CD4-positive, alpha-beta T cell treated with Interleukin-17A for 4 hours (primary cell): ENCODE results near the gene RRAD.

Experiments used
- DNase-seq: peaks from one replicate; pipeline ENCODE4 v3.0.0-alpha.2; 2020; ENCODE audit warnings: mixed read lengths

RRAD gene

GRCh38 chr16:66874079-66874775, 51.1 kb downstream of the RRAD start:
- DNase-seq, result no peak

DNA sequence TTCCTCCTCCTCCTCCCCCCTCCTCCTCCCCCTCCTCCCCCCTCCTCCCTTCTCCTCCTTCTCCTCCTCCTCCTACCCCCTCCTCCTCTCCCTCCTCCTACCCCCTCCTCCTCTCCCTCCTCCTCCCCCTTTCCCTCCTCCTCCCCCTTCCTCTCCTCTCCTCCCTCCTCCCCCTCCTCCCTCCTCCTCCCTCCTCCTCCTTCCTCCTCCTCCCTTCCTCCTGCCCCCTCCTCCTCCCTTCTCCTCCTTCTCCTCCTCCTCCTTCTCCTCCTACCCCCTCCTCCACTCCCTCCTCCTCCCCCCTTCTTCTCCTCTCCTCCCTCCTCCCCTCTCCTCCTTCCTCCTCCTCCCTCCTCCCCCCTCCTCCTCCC, 51.7 kb downstream of the RRAD start:
- no peak for DNase-seq

DNA sequence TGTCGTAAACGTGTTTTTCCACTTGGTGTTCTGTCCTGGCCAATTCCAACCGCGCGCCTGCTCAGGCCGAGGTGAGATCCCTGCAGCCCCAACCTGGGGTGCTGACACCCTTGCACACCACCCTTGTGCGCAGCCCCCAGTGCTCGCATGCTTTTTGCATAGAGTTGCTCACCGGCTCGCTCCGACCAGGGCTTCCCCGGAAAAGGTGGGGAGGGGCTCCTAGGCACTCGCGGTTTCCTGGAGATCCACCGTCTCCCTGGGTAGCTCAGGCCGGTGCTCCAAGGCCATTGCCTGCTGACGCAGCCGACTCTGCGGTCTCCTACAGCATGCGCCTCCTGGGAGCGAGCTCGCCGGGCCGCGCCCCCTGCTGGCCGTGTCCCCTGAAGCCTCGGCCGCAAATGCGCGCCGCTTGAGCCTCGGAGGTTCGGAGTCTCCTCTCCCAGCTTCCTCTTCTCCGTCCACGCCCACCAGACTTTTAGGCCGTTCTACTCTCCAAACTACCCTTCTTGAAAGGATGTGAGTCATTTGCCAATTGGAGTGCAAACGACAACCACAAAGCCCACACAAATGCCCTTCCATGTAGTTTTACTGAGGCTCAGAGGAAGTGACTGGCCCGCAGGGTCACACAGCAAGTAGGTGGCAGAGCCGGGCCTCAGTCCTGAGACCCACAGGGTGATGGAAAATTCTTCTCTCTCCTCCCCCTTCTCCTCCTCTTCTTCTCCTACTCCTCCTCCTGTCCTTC, 52.2 kb downstream of the RRAD start:
- peak; percentile 94 for DNase-seq

DNA sequence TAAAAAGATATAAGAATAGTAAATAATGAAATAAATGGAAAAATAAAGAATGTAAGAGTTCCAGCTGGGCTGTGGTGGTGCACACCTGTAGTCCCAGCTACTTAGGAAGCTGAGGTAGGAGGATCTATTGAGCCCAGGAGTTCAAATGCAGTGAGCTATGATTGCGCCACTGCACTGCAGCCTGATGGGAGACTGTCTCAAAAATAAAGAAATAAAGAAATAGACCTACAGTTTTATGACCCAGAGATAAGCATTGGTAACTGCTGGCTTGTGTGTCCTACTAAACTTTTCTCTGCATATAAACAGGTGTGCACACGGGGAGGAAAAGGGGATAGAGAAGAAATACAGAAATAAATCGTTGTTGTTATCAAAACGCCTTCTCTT, 52.8 kb downstream of the RRAD start:
- DNase-seq, result no peak

DNA sequence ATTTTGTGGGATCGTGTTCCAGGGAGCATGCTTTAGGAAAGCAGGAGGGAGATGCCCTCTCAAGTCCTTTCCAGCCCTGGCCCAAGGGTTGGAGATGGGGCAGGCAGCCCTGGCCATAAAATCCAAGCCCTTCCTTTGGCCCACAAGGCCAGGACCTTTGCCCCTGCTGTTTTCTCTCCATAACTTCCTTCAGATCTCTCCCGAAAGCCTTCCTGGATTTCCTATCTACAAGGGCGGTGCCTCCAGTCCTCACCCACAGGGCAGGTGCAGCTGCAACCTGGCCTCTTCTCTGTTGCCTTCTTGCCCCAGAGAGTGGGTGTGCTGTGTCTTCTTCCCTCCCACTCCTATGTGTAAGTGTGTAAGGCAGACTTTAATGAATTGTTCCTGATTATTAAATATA, 53.5 kb downstream of the RRAD start:
- DNase-seq, result no peak
